ENCODE measurements around the gene FAM153A. TPM values are rescaled to one million over a fixed set of nuclear protein-coding genes. Genes with fewer than 3 reads are reported as not detected.
"Not testable (repeated sequence)": the region's sequence is repeated elsewhere in the genome, so short reads cannot be mapped to it uniquely, and the experiment has no call there.

The FAM153A gene
- total and polyA plus RNA-seq, 2 of the 4 experiments (the other 2 are of a cell fraction), result not detected

GRCh38 chr5:177689011-177689610 is 93.6 kb downstream of the FAM153A start:
- H3K14ac ChIP-seq (replicated peaks; ENCODE audit: low read depth, low read length); H3K9me1 ChIP-seq (ENCODE audit: insufficient read depth, low read length); dilution Hi-C loops (cut with HindIII; ENCODE audit: low sequenced_read_pairs, unreplicated experiment); H3K79me1 ChIP-seq (ENCODE audit: low read depth in 1 of 2, low read length in 2 of 2); in situ Hi-C loops (cut with MboI; ENCODE audit: low sequenced_read_pairs); H3K56ac ChIP-seq (ENCODE audit: extremely low read depth, insufficient read depth, low read length); H3K18ac ChIP-seq (ENCODE audit: low read depth, low read length); H3K27me3 ChIP-seq (ENCODE audit: control insufficient read depth, insufficient read depth, low read length); H2BK5ac ChIP-seq (ENCODE audit: low read depth, low read length, poor library complexity, severe bottlenecking); H2AK5ac ChIP-seq (ENCODE audit: low read depth, low read length); H3K4me3 ChIP-seq (ENCODE audit: insufficient read depth, low read depth, low read length); BruUV-seq (replicated peaks); ATAC-seq (ENCODE audit: low read depth); POLR2A ChIA-PET (ENCODE audit: unreplicated experiment); H2AFZ ChIP-seq (replicated peaks; ENCODE audit: low read length, poor library complexity); H3K9ac ChIP-seq (ENCODE audit: low read depth, low read length); H3K4ac ChIP-seq (ENCODE audit: low read depth, low read length); H4K91ac ChIP-seq (ENCODE audit: insufficient read depth, low read depth, low read length); H3K4me2 ChIP-seq (ENCODE audit: low read depth, low read length); H2AK9ac ChIP-seq (replicated peaks; ENCODE audit: low read depth, low read length, poor library complexity); H2BK120ac ChIP-seq (ENCODE audit: low read depth, low read length); H3K27ac ChIP-seq (ENCODE audit: insufficient read depth, low read length); H3K23ac ChIP-seq (ENCODE audit: low read depth, low read length); H2BK20ac ChIP-seq (ENCODE audit: low read depth, low read length); H3K4me1 ChIP-seq (ENCODE audit: control insufficient read depth, insufficient read depth, low read length); H4K5ac ChIP-seq (ENCODE audit: low read depth, low read length); H3K9me3 ChIP-seq (ENCODE audit: control insufficient read depth, insufficient read depth, low read length); H3K36me3 ChIP-seq (ENCODE audit: control insufficient read depth, insufficient read depth, low read length); CTCF ChIA-PET; H2BK15ac ChIP-seq (ENCODE audit: low read depth, low read length); H4K8ac ChIP-seq (ENCODE audit: low read depth in 2 of 2, low read length in 2 of 2); intact Hi-C loops (cut with micrococcal nuclease); DNase-seq; H4K20me1 ChIP-seq (ENCODE audit: insufficient read depth, low read length): not testable (repeated sequence)
- WGBS, 2 experiments (ENCODE audit: extremely low coverage in 2 of 2, insufficient read length in 1 of 2), result no CpG with 5 or more reads among the region's 12 CpGs

GRCh38 chr5:177688091-177688490 is 94.6 kb downstream of the FAM153A start:
- H2AK9ac ChIP-seq (replicated peaks; ENCODE audit: low read depth, low read length, poor library complexity); H3K36me3 ChIP-seq (ENCODE audit: control insufficient read depth, insufficient read depth, low read length); H2BK20ac ChIP-seq (ENCODE audit: low read depth, low read length); BruUV-seq (replicated peaks); H3K23ac ChIP-seq (ENCODE audit: low read depth, low read length); POLR2A ChIA-PET (ENCODE audit: unreplicated experiment); H2BK5ac ChIP-seq (ENCODE audit: low read depth, low read length, poor library complexity, severe bottlenecking); H3K4ac ChIP-seq (ENCODE audit: low read depth, low read length); H3K14ac ChIP-seq (replicated peaks; ENCODE audit: low read depth, low read length); H3K4me1 ChIP-seq (ENCODE audit: control insufficient read depth, insufficient read depth, low read length); H4K8ac ChIP-seq (ENCODE audit: low read depth in 2 of 2, low read length in 2 of 2); H3K27me3 ChIP-seq (ENCODE audit: control insufficient read depth, insufficient read depth, low read length); CTCF ChIA-PET; H4K20me1 ChIP-seq (ENCODE audit: insufficient read depth, low read length); DNase-seq; H3K56ac ChIP-seq (ENCODE audit: extremely low read depth, insufficient read depth, low read length); H3K79me1 ChIP-seq (ENCODE audit: low read depth in 1 of 2, low read length in 2 of 2); H2AFZ ChIP-seq (replicated peaks; ENCODE audit: low read length, poor library complexity); H4K5ac ChIP-seq (ENCODE audit: low read depth, low read length); H3K4me2 ChIP-seq (ENCODE audit: low read depth, low read length); H3K4me3 ChIP-seq (ENCODE audit: insufficient read depth, low read depth, low read length); H3K18ac ChIP-seq (ENCODE audit: low read depth, low read length); H3K27ac ChIP-seq (ENCODE audit: insufficient read depth, low read length); H2BK15ac ChIP-seq (ENCODE audit: low read depth, low read length); intact Hi-C loops (cut with micrococcal nuclease); dilution Hi-C loops (cut with HindIII; ENCODE audit: low sequenced_read_pairs, unreplicated experiment); H3K9ac ChIP-seq (ENCODE audit: low read depth, low read length); H2AK5ac ChIP-seq (ENCODE audit: low read depth, low read length); H3K9me1 ChIP-seq (ENCODE audit: insufficient read depth, low read length); H2BK120ac ChIP-seq (ENCODE audit: low read depth, low read length); in situ Hi-C loops (cut with MboI; ENCODE audit: low sequenced_read_pairs); H4K91ac ChIP-seq (ENCODE audit: insufficient read depth, low read depth, low read length); ATAC-seq (ENCODE audit: low read depth); H3K9me3 ChIP-seq (ENCODE audit: control insufficient read depth, insufficient read depth, low read length): not testable (repeated sequence)
- WGBS, 2 experiments (ENCODE audit: extremely low coverage in 2 of 2, insufficient read length in 1 of 2), result no CpG with 5 or more reads among the region's 32 CpGs

Measured in IMR-90 (cell line).